Lung (tissue), 12 donors: ENCODE results near the gene ZNF850. TPM values are rescaled to one million over a fixed set of nuclear protein-coding genes. Genes with fewer than 3 reads are reported as not detected.
"Not testable (repeated sequence)": the region's sequence is repeated elsewhere in the genome, so short reads cannot be mapped to it uniquely, and the experiment has no call there.

Source experiments
- ATAC-seq: fragments of 200-7000 bp; cut with Tn5 transposase; one replicate; pipeline ENCODE4 v1.9.1; 2020; ENCODE audit warnings: moderate number of reproducible peaks; ENCODE audit not compliant: insufficient read depth, low FRiP score
- DNase-seq, 3 donors: peaks; one replicate each; pipeline ENCODE4 v3.0.0-alpha.2; 2013 to 2017
- H3K27ac ChIP-seq, 2 donors: one replicate each; pipeline ENCODE4 v1.5.1; 2013; ENCODE audit warnings: mild to moderate bottlenecking in 2 of 2, moderate library complexity in 2 of 2, control low read depth in 1 of 2, inconsistent platforms in 1 of 2, low read depth in 1 of 2, low read length in 1 of 2
- H3K27me3 ChIP-seq, 3 donors: one replicate each; pipeline ENCODE4 v1.5.1; 2013; ENCODE audit warnings: low read length in 2 of 3; ENCODE audit not compliant: control insufficient read depth in 3 of 3, insufficient read depth in 3 of 3
- H3K36me3 ChIP-seq, 4 donors: one replicate each; pipeline ENCODE4 v1.5.1; 2013; ENCODE audit warnings: low read length in 4 of 4, mild to moderate bottlenecking in 1 of 4, moderate library complexity in 1 of 4; ENCODE audit not compliant: control insufficient read depth in 4 of 4, insufficient read depth in 4 of 4
- H3K4me1 ChIP-seq, 5 donors: one replicate each; pipeline ENCODE4 v1.5.1; 2013; ENCODE audit warnings: low read length in 5 of 5, mild to moderate bottlenecking in 2 of 5, moderate library complexity in 1 of 5; ENCODE audit not compliant: control insufficient read depth in 5 of 5, insufficient read depth in 5 of 5
- H3K4me3 ChIP-seq: one replicate; pipeline ENCODE4 v1.5.1; 2013; ENCODE audit warnings: mild to moderate bottlenecking, control low read depth, moderate library complexity
- H3K9ac ChIP-seq, 2 donors: one replicate each; pipeline ENCODE4 v1.5.1; 2013; ENCODE audit warnings: low read length in 2 of 2, control low read depth in 1 of 2; ENCODE audit not compliant: insufficient read depth in 1 of 2
- H3K9me3 ChIP-seq, 4 donors: one replicate each; pipeline ENCODE4 v1.5.1; 2013; ENCODE audit warnings: low read length in 3 of 4, mild to moderate bottlenecking in 1 of 4, moderate library complexity in 1 of 4; ENCODE audit not compliant: control insufficient read depth in 4 of 4, insufficient read depth in 3 of 4
- CTCF ChIP-seq: IDR thresholded peaks from 2 replicates; pipeline ENCODE4 v1.5.1; 2012; ENCODE audit warnings: mild to moderate bottlenecking; ENCODE audit errors: control extremely low read depth, extremely low read depth
- WGBS, 2 donors: extraction: QIAGEN DNeasy Blood & Tissue Kit; methylation state at CpG; one replicate each; pipeline ENCODE4 v1.1.7; 2013; 5-methylcytosine and 5-hydroxymethylcytosine counted together
- polyA plus RNA-seq, 2 donors: library from polyadenylated mRNA; stranded (reverse); fragments of 200-250 nt; gene quantifications; one replicate each; pipeline ENCODE4 v1.2.1, GENCODE V29; 2013
- total RNA-seq, 2 donors: library from RNA; depleted of rRNA in 1 of 2; stranded (reverse); fragments of >200 nt in 1 of 2; gene quantifications; one replicate each; pipeline ENCODE4 v1.2.1, GENCODE V29; 2014 to 2021
- donor health status: control.
- donor health status: control.
- donor health status: Bipolar disorder and iron deficiency.
- donor health status: healthy.
- donor health status: DM: yes; HTN: yes; CAD: no.

The ZNF850 gene
- total and polyA plus RNA-seq, 4 donors = 0.31 to 4.9 (median 1.7) TPM

- H3K27ac ChIP-seq = no peak overlapping the region
- H3K9me3 ChIP-seq = peaks cover 43 to 60% (median 53%) of the 10 kb centered on the region in 4 donors
- no peak overlapping the region for H3K4me3 ChIP-seq
- no peak for DNase-seq
- ATAC-seq = no peak
- no peaks in the 10 kb centered on the region for H3K27me3 ChIP-seq
- WGBS, 2 donors = 99 to 100% methylated on average over 4 of the region's 4 CpGs
- H3K9ac ChIP-seq = no peak overlapping the region
- no peaks in the 10 kb centered on the region for H3K4me1 ChIP-seq
- H3K36me3 ChIP-seq = peaks cover 7 to 58% (median 51%) of the 10 kb centered on the region in 4 donors
- TF ChIP-seq CTCF = no peak
Observed at GRCh38 chr19:36745870-36746269, 26.7 kb downstream of the ZNF850 start.

- H3K9ac ChIP-seq, H3K27ac ChIP-seq, H3K27me3 ChIP-seq, H3K4me1 ChIP-seq, ATAC-seq, H3K4me3 ChIP-seq, DNase-seq: not testable (repeated sequence)
- H3K36me3 ChIP-seq = peaks cover 0 to 17% (median 0%) of the 10 kb centered on the region in 4 donors
- 66 to 80% methylated on average over 9 of the region's 9 CpGs for WGBS, 2 donors
- peaks cover 6 to 43% (median 35%) of the 10 kb centered on the region in 4 donors for H3K9me3 ChIP-seq
Observed at GRCh38 chr19:36736166-36736565, 36.4 kb downstream of the ZNF850 start.

- Histone ChIP-seq H3K27ac (no peak overlapping the region), H3K4me1 (no peaks in the 10 kb centered on the region), H3K9me3 (peaks cover 32 to 59% (median 45%) of the 10 kb centered on the region in 4 donors), H3K36me3 (peaks cover 14 to 56% (median 50%) of the 10 kb centered on the region in 4 donors), H3K27me3 (no peaks in the 10 kb centered on the region), H3K4me3 (no peak overlapping the region), H3K9ac (no peak overlapping the region)
- DNase-seq (no peak), ATAC-seq (no peak)
- 97 to 99% methylated on average over 10 of the region's 10 CpGs for WGBS, 2 donors
- TF ChIP-seq CTCF = no peak
Observed at GRCh38 chr19:36719687-36720556, 52.7 kb downstream of the ZNF850 start.

DNA sequence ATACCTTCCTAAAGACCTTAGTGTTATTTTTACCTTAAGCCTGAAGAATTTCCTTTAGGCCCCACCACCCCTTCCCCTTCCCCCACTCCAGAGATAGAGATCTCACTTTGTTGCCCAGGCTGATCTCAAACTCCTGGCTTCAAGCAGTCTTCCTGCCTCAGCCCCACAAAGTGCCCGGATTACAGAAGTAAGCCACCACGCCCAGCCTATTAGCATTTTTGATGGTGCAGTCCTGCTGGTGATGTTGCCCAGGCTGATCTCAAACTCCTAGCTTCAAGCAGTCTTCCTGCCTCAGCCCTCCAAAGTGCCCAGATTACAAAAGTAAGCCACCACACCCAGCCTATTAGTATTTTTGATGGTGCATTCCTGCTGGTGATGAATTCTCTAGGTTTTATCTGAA lies 63.2 kb downstream of the ZNF850 start:
- Histone ChIP-seq H3K4me3 (no peak overlapping the region), H3K9ac (no peak overlapping the region), H3K9me3 (peaks cover 22 to 69% (median 39%) of the 10 kb centered on the region in 4 donors), H3K4me1 (no peaks in the 10 kb centered on the region), H3K27me3 (no peaks in the 10 kb centered on the region), H3K36me3 (peaks cover 27 to 54% (median 41%) of the 10 kb centered on the region in 4 donors), H3K27ac (no peak overlapping the region)
- ATAC-seq (no peak), DNase-seq (no peak)
- WGBS, 2 donors = 85 to 93% methylated on average over 2 of the region's 2 CpGs
- TF ChIP-seq CTCF = no peak
